Testis (tissue), 2 donors: ENCODE data around the gene OPN3.

Source experiments
- POLR2A ChIP-seq: fragments of 450-650 bp; IDR thresholded peaks from one replicate; pipeline ENCODE4 v1.6.1; 2017; ENCODE audit warnings: antibody characterized with exemption, mild to moderate bottlenecking, moderate library complexity
- TF ChIP-seq, protein P1 (sequence below), 3 experiments: fragments of 450-650 bp in 2 of 3; fragments of 200-600 bp in 1 of 3; sonication (generic) in 1 of 3; IDR thresholded peaks; one replicate each; pipeline ENCODE4 v1.5.1; 2016 to 2019; ENCODE audit warnings: antibody characterized with exemption in 3 of 3, mild to moderate bottlenecking in 2 of 3, moderate library complexity in 1 of 3

DNA sequence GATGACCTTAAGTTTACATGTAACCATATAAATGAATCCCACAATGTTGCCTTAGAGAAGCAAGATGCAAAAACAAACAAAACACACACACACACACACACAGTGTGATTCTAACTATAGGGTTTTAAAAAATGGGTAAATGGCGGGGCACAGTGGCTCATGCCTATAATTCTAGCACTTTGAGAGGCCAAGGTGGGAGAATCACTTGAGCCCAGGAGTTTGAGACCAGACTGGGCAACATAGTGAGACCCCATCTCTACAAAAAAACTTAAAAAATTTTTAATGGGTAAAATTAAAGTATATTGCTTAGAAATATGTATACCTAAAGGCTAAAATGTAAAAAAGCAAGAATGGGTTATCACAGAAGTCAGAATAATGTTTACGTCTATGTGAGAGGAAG is 92.2 kb downstream of the OPN3 start:
- TF ChIP-seq, protein P1, sequence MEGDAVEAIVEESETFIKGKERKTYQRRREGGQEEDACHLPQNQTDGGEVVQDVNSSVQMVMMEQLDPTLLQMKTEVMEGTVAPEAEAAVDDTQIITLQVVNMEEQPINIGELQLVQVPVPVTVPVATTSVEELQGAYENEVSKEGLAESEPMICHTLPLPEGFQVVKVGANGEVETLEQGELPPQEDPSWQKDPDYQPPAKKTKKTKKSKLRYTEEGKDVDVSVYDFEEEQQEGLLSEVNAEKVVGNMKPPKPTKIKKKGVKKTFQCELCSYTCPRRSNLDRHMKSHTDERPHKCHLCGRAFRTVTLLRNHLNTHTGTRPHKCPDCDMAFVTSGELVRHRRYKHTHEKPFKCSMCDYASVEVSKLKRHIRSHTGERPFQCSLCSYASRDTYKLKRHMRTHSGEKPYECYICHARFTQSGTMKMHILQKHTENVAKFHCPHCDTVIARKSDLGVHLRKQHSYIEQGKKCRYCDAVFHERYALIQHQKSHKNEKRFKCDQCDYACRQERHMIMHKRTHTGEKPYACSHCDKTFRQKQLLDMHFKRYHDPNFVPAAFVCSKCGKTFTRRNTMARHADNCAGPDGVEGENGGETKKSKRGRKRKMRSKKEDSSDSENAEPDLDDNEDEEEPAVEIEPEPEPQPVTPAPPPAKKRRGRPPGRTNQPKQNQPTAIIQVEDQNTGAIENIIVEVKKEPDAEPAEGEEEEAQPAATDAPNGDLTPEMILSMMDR (IDR thresholded peaks at IDR 0.05), result no peak
- TF ChIP-seq POLR2A, result no peak
